K562 (cell line): ENCODE data around the gene PDE12. TPM values are rescaled to one million over a fixed set of nuclear protein-coding genes. Genes with fewer than 3 reads are reported as not detected.

Source experiments
- CREB1 ChIP-seq, 2 experiments: sonication (generic) in 1 of 2; formaldehyde crosslinking in 1 of 2; IDR thresholded peaks; 2 replicates each; pipeline versions ENCODE4 v1.6.1 to v1.8.0; 2012 to 2022; ENCODE audit warnings: inconsistent platforms in 1 of 2, mild to moderate bottlenecking in 1 of 2, missing genetic modification reagents in 1 of 2, moderate library complexity in 1 of 2
- DACH1 ChIP-seq: fragments of 450-650 bp; IDR thresholded peaks from 2 replicates; pipeline ENCODE4 v1.6.1; 2018; ENCODE audit not compliant: partially characterized antibody
- DIDO1 ChIP-seq: fragments of 450-650 bp; IDR thresholded peaks from 2 replicates; pipeline ENCODE4 v1.6.1; 2016; ENCODE audit warnings: low read depth, missing biosample characterization, missing genetic modification characterization
- ELF1 ChIP-seq: fragments of 200-800 bp; sonication (Bioruptor generic); IDR thresholded peaks from 2 replicates; pipeline ENCODE4 v1.6.1; 2016; ENCODE audit warnings: missing genetic modification characterization, missing compliant biosample characterization
- EP300 ChIP-seq: IDR thresholded peaks from 2 replicates; pipeline ENCODE4 v1.6.1; 2012; ENCODE audit warnings: low read length, improper control_type of control experiment
- KLF10 ChIP-seq: fragments of 250-450 bp; sonication (Bioruptor Pico); IDR thresholded peaks from 2 replicates; pipeline ENCODE4 v1.6.1; 2021; ENCODE audit warnings: matching md5 sums
- LCOR ChIP-seq: sonication (generic); formaldehyde crosslinking; IDR thresholded peaks from 2 replicates; pipeline ENCODE4 v1.8.0; 2022; ENCODE audit warnings: mild to moderate bottlenecking, missing genetic modification reagents
- NCOA2 ChIP-seq, 2 experiments: fragments of 450-650 bp; IDR thresholded peaks; 2 replicates each; pipeline ENCODE4 v1.6.1; 2018; ENCODE audit warnings: mild to moderate bottlenecking in 2 of 2, moderate library complexity in 1 of 2; ENCODE audit not compliant: partially characterized antibody in 2 of 2
- PHF8 ChIP-seq: fragments of 200-600 bp; sonication (generic); IDR thresholded peaks from 2 replicates; pipeline ENCODE4 v1.6.1; 2012; ENCODE audit warnings: mixed run types, mild to moderate bottlenecking, inconsistent platforms, low read length, moderate library complexity, borderline replicate concordance
- PURB ChIP-seq: sonication (generic); formaldehyde crosslinking; IDR thresholded peaks from 2 replicates; pipeline ENCODE4 v1.9.0; 2021; ENCODE audit warnings: low read depth, mild to moderate bottlenecking, missing genetic modification reagents
- RBFOX2 ChIP-seq: fragments of 200-400 bp; formaldehyde crosslinking; IDR thresholded peaks from 2 replicates; pipeline ENCODE4 v1.6.1; 2017; ENCODE audit warnings: low read depth, mild to moderate bottlenecking, low read length, moderate library complexity
- STAG1 ChIP-seq: sonication (generic); formaldehyde crosslinking; IDR thresholded peaks from 2 replicates; pipeline ENCODE4 v1.5.0; 2020; ENCODE audit warnings: missing genetic modification reagents, borderline replicate concordance
- TCF7 ChIP-seq: sonication (generic); IDR thresholded peaks from 2 replicates; pipeline ENCODE4 v1.6.1; 2016; ENCODE audit warnings: antibody characterized with exemption, borderline replicate concordance
- ZNF174 ChIP-seq: fragments of 250-450 bp; sonication (Bioruptor Pico); IDR thresholded peaks from 2 replicates; pipeline ENCODE4 v1.4.0; 2020; ENCODE audit warnings: mild to moderate bottlenecking
- ZNF444 ChIP-seq: fragments of 250-450 bp; sonication (Bioruptor Pico); IDR thresholded peaks from 2 replicates; pipeline ENCODE4 v1.4.0; 2020; ENCODE audit warnings: mild to moderate bottlenecking, moderate library complexity
- ZNF445 ChIP-seq: fragments of 250-450 bp; sonication (Bioruptor Pico); IDR thresholded peaks from 2 replicates; pipeline ENCODE4 v1.4.0; 2020; ENCODE audit warnings: low read depth, mild to moderate bottlenecking, moderate library complexity
- ZNF511 ChIP-seq: sonication (generic); formaldehyde crosslinking; IDR thresholded peaks from 2 replicates; pipeline ENCODE4 v1.8.0; 2022; ENCODE audit warnings: mild to moderate bottlenecking, missing genetic modification reagents
- polyA plus RNA-seq, 8 experiments: library from polyadenylated mRNA; depleted of rRNA in 4 of 8; stranded (reverse) in 5 of 8; unstranded in 3 of 8; fragments of >200 nt; fragmentation: Nextera tagmentation in 2 of 8; fragmentation: Illumina TruSeq in 1 of 8; extraction: Ambion mirVana in 2 of 8; extraction: Trizol in 1 of 8; gene quantifications; 2 replicates each; pipeline versions ENCODE4 v1.2.1 to v1.2.3, GENCODE V29; 2011 to 2014; ENCODE audit warnings: inconsistent platforms in 1 of 8, missing spikeins in 1 of 8
- total RNA-seq, 7 experiments: library from RNA; depleted of rRNA in 6 of 7; stranded (reverse); fragments of >200 nt in 6 of 7; fragmentation: Illumina TruSeq in 2 of 7; extraction: Trizol in 2 of 7; gene quantifications; 2 replicates each; pipeline versions ENCODE4 v1.2.1 to v1.2.3, GENCODE V29; 2011 to 2021; ENCODE audit warnings: low replicate concordance in 1 of 7
- TF ChIP-seq, protein P1 (sequence below): fragments of 200-600 bp; sonication (generic); IDR thresholded peaks from one replicate; pipeline ENCODE4 v1.6.1; 2012; ENCODE audit warnings: mild to moderate bottlenecking, low read depth, low read length, inconsistent platforms

The PDE12 gene
- total and polyA plus RNA-seq, 9 of the 15 experiments (the other 6 are each of a cell fraction or from before 2014, with no cell fraction given) = 2.1 to 20.5 (median 10.0) TPM

GRCh38 chr3:57598765-57599360 lies 42.8 kb downstream of the PDE12 start (continued):
- TF ChIP-seq, protein P1, sequence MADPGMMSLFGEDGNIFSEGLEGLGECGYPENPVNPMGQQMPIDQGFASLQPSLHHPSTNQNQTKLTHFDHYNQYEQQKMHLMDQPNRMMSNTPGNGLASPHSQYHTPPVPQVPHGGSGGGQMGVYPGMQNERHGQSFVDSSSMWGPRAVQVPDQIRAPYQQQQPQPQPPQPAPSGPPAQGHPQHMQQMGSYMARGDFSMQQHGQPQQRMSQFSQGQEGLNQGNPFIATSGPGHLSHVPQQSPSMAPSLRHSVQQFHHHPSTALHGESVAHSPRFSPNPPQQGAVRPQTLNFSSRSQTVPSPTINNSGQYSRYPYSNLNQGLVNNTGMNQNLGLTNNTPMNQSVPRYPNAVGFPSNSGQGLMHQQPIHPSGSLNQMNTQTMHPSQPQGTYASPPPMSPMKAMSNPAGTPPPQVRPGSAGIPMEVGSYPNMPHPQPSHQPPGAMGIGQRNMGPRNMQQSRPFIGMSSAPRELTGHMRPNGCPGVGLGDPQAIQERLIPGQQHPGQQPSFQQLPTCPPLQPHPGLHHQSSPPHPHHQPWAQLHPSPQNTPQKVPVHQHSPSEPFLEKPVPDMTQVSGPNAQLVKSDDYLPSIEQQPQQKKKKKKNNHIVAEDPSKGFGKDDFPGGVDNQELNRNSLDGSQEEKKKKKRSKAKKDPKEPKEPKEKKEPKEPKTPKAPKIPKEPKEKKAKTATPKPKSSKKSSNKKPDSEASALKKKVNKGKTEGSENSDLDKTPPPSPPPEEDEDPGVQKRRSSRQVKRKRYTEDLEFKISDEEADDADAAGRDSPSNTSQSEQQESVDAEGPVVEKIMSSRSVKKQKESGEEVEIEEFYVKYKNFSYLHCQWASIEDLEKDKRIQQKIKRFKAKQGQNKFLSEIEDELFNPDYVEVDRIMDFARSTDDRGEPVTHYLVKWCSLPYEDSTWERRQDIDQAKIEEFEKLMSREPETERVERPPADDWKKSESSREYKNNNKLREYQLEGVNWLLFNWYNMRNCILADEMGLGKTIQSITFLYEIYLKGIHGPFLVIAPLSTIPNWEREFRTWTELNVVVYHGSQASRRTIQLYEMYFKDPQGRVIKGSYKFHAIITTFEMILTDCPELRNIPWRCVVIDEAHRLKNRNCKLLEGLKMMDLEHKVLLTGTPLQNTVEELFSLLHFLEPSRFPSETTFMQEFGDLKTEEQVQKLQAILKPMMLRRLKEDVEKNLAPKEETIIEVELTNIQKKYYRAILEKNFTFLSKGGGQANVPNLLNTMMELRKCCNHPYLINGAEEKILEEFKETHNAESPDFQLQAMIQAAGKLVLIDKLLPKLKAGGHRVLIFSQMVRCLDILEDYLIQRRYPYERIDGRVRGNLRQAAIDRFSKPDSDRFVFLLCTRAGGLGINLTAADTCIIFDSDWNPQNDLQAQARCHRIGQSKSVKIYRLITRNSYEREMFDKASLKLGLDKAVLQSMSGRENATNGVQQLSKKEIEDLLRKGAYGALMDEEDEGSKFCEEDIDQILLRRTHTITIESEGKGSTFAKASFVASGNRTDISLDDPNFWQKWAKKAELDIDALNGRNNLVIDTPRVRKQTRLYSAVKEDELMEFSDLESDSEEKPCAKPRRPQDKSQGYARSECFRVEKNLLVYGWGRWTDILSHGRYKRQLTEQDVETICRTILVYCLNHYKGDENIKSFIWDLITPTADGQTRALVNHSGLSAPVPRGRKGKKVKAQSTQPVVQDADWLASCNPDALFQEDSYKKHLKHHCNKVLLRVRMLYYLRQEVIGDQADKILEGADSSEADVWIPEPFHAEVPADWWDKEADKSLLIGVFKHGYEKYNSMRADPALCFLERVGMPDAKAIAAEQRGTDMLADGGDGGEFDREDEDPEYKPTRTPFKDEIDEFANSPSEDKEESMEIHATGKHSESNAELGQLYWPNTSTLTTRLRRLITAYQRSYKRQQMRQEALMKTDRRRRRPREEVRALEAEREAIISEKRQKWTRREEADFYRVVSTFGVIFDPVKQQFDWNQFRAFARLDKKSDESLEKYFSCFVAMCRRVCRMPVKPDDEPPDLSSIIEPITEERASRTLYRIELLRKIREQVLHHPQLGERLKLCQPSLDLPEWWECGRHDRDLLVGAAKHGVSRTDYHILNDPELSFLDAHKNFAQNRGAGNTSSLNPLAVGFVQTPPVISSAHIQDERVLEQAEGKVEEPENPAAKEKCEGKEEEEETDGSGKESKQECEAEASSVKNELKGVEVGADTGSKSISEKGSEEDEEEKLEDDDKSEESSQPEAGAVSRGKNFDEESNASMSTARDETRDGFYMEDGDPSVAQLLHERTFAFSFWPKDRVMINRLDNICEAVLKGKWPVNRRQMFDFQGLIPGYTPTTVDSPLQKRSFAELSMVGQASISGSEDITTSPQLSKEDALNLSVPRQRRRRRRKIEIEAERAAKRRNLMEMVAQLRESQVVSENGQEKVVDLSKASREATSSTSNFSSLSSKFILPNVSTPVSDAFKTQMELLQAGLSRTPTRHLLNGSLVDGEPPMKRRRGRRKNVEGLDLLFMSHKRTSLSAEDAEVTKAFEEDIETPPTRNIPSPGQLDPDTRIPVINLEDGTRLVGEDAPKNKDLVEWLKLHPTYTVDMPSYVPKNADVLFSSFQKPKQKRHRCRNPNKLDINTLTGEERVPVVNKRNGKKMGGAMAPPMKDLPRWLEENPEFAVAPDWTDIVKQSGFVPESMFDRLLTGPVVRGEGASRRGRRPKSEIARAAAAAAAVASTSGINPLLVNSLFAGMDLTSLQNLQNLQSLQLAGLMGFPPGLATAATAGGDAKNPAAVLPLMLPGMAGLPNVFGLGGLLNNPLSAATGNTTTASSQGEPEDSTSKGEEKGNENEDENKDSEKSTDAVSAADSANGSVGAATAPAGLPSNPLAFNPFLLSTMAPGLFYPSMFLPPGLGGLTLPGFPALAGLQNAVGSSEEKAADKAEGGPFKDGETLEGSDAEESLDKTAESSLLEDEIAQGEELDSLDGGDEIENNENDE = no peak
- TF ChIP-seq NCOA2 (IDR thresholded peaks at IDR 0.05; ENCODE audit: partially characterized antibody in 2 of 2) (peak in 1 of 2 experiments; percentile 46), ZNF511 (CRISPR knock-in tag) (no peak), EP300 (peak; percentile 83), PHF8 (no peak), DIDO1 (tag) (no peak), DACH1 (peak; percentile 69), STAG1 (CRISPR knock-in tag) (no peak), PURB (no peak), ZNF445 (CRISPR knock-in tag) (no peak), CREB1 (IDR thresholded peaks at IDR 0.05) (no peak), CREB1 (CRISPR knock-in tag; IDR thresholded peaks at IDR 0.05) (no peak), TCF7 (no peak), ZNF174 (CRISPR knock-in tag) (no peak), ELF1 (tag) (no peak), KLF10 (no peak), ZNF444 (no peak), RBFOX2 (no peak), LCOR (CRISPR knock-in tag) (no peak; the same call in 1 of the 2 replicates)
